Measurements from ENCODE around the gene DSCAM.

Gene DSCAM

GRCh38 chr21:40099809-40100208 is 747.1 kb downstream of the DSCAM start:
- no peak for DNase-seq

- DNase-seq = no peak
These were observed 751.5 kb downstream of the DSCAM start for GRCh38 chr21:40095477-40095876.

GRCh38 chr21:40080385-40080784 is 766.6 kb downstream of the DSCAM start:
- no peak for DNase-seq

- DNase-seq = peak; percentile 65
These were observed 772.2 kb downstream of the DSCAM start for GRCh38 chr21:40074710-40075109.

GRCh38 chr21:40074198-40074597 is 772.8 kb downstream of the DSCAM start:
- DNase-seq = no peak

- DNase-seq = no peak
These were observed 773.3 kb downstream of the DSCAM start for GRCh38 chr21:40073642-40074041.

GRCh38 chr21:40070871-40071270 is 776.1 kb downstream of the DSCAM start:
- DNase-seq = no peak

GRCh38 chr21:40067751-40068150 is 779.2 kb downstream of the DSCAM start:
- DNase-seq = no peak

GRCh38 chr21:40066221-40066620 is 780.7 kb downstream of the DSCAM start:
- DNase-seq = no peak

GRCh38 chr21:40060083-40060677 is 786.8 kb downstream of the DSCAM start:
- no peak for DNase-seq

- no peak for DNase-seq
These were observed 789.6 kb downstream of the DSCAM start for GRCh38 chr21:40057331-40057730.

- DNase-seq = no peak
These were observed 790.9 kb downstream of the DSCAM start for GRCh38 chr21:40056031-40056430.

GRCh38 chr21:40054403-40054802 is 792.6 kb downstream of the DSCAM start:
- DNase-seq = no peak

GRCh38 chr21:40053007-40053406 is 794.0 kb downstream of the DSCAM start:
- DNase-seq = no peak

GRCh38 chr21:40052276-40052675 is 794.7 kb downstream of the DSCAM start:
- DNase-seq = no peak

GRCh38 chr21:40051801-40052200 is 795.2 kb downstream of the DSCAM start:
- DNase-seq = no peak

GRCh38 chr21:40049931-40050290 is 797.0 kb downstream of the DSCAM start:
- no peak for DNase-seq

- DNase-seq = no peak
These were observed 797.7 kb downstream of the DSCAM start for GRCh38 chr21:40049031-40049930.

GRCh38 chr21:40047993-40048730 is 798.8 kb downstream of the DSCAM start:
- no peak for DNase-seq

GRCh38 chr21:40047211-40047610 is 799.7 kb downstream of the DSCAM start:
- DNase-seq = no peak

GRCh38 chr21:40043866-40044265 is 803.1 kb downstream of the DSCAM start:
- no peak for DNase-seq

- no peak for DNase-seq
These were observed 803.5 kb downstream of the DSCAM start for GRCh38 chr21:40043423-40043822.

- no peak for DNase-seq
These were observed 805.5 kb downstream of the DSCAM start for GRCh38 chr21:40041446-40041845.

All from islet precursor cell (in vitro differentiated cells).